CD1c-positive myeloid dendritic cell (primary cell): ENCODE data around the gene COLEC12.
A peak's percentile ranks its signal among the peaks of the same experiment; 100 is the strongest.

Experiments
- DNase-seq: peaks from one replicate; pipeline ENCODE4 v3.0.0-alpha.2; 2016; ENCODE audit errors: extremely low spot score

The COLEC12 gene

DNA sequence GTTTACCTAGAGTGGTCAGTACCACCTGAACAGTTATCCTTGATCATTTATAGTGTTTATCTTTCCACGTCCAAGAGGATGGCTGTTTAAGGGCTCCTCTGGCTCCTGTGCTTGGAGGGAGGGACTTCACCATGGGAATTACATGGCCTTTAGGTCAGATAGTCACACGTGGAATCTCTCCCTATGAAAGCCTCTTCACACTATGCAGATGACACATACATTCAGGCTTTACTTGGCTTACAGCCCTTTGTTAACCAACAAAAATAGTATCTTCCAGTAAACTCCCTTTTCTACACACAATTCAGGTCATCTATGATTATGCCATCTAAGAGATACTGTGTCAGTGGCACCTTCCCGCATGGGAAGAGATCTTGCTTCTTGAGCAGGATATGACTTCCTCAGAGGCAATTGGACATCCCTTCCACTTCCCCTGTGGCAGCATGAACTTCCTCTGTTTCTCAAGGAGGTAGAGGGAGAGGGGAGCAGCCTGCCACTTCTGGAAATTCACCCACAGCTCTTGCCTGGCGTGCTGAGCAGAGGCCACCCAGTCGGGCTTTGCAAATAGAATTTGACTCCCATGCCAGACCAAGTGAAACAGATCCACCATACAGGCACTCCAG is 53.5 kb downstream of the COLEC12 start:
- peak; percentile 77 for DNase-seq

- no peak for DNase-seq
Observed at GRCh38 chr18:445055-445454, 55.4 kb downstream of the COLEC12 start.

GRCh38 chr18:438571-438970 is 61.9 kb downstream of the COLEC12 start:
- no peak for DNase-seq

DNA sequence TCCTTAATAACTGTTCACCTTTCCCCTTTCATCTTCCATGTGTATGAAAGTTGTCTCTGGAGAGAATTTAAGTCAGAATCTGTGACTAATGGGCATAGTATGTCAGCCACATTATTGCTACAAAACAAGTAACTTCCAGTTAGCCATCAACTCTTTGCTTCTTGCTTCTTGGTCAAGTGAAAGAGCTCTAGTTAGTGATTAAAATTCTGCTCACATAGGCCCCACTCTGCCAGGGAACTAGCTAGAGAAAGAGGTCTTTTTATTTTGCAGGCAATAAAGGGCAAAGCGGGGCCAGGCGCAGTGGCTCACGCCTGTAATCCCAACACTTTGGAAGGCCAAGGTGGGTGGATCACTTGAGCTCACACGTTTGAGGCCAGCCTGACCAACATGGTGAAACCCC is 64.6 kb downstream of the COLEC12 start:
- no peak for DNase-seq

DNA sequence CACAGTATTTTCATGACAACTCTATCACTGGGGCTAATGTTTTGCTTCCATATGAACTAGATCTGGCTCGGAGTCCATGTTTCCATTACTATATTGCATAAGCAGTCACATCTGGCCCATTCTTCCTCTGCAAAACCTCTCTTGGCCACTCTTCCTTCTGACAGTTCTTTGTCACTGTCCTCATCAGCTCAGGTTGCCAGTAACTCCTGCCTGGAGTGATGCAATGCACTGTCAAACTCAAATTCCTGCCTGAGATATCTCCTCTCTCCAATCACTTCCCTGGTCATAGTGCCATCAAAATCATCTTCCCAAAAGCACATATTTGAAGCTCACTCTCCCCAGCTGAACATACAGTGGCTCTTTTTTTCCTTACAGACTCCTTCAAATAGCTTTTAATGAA is 66.1 kb downstream of the COLEC12 start:
- no peak for DNase-seq

DNA sequence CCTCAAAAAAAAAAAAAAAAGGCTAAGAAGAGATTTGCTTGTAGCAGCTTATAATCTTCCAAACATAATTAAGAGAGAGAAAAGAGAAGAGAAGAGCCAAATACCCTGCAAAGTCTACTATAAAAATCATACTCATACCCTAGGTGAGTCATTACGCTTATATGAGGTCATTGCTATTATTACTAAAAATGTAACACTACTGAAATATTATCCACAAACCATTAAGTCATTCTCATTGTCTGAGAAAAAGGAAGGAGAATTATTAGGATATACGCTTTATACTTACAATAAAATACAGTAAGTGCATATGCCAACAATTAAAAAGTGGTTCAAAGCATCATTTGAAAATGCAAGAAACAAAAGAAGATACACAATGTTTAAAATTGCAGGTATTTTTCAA is 66.5 kb downstream of the COLEC12 start:
- DNase-seq: peak; percentile 31

DNA sequence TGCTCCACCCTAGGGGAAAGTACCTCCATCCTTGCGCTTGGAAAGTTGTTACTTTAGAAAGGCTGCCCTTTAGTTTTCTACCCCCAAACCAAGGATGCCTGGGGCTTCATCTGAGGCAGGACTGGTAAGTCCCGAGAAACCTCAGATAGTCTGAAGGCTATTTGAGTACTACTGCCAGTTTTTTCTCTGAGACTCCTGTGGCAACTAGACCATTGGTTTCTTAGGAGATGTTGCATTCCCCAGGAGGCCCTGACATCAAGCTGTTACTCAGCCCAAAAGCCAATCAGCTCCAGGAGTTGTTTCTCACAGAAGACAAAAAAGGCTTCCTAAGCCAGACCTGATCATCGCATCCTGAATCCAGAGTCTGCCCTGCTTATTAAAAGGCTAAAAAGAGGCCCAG is 67.2 kb downstream of the COLEC12 start:
- DNase-seq: no peak

GRCh38 chr18:432791-433190 is 67.7 kb downstream of the COLEC12 start:
- no peak for DNase-seq

GRCh38 chr18:429030-429429 is 71.5 kb downstream of the COLEC12 start:
- no peak for DNase-seq

DNA sequence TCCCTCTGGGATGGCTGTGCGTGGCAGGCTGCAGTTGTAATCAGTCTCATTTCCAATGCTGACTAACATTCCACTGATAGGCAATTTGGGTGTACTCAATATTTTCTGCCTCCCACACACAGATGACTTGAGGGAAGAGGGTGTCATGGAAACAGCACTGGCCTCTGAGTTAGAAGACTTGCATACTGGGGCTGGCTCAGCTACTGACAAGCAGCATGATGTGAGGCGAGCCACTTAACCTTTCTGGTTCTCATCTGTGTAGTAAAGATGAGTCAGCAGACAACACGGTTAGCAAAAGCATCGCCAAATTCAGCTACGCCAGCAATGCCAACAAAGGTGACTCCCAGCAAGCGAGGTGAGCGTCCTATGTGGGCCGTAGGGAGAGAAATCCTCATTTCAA is 73.5 kb downstream of the COLEC12 start:
- DNase-seq: no peak

DNA sequence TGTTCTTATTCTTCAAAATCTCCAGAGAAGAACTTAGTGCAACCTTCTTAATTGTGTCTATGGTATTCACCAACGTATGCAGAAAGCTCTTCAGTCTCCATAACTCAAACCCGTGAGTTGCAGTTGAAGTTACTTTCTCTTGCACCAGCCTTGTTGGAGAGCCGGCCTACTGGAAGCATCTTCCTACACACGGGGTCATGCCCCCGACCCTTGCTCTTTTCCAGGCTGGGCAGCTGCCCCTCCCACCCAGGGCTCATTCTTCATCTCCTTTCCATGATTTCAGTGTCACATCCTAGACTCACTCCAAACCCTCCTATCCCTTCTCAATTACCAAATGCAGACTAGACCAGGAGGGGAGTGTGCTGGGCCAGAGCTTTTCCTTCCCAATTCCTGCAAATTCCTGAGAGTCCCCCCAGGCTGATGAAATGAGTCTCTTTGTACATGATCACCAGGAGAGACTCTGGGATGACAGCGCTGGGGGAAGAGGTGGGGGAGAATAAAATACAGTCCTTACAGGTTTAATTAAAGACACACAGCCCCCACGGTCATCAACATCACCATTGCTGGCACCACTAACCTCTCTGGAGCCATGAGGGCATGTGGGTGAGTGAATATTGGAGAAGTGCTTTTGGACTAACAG is 75.3 kb downstream of the COLEC12 start:
- DNase-seq: no peak

GRCh38 chr18:424668-425067 is 75.8 kb downstream of the COLEC12 start:
- DNase-seq: no peak

DNA sequence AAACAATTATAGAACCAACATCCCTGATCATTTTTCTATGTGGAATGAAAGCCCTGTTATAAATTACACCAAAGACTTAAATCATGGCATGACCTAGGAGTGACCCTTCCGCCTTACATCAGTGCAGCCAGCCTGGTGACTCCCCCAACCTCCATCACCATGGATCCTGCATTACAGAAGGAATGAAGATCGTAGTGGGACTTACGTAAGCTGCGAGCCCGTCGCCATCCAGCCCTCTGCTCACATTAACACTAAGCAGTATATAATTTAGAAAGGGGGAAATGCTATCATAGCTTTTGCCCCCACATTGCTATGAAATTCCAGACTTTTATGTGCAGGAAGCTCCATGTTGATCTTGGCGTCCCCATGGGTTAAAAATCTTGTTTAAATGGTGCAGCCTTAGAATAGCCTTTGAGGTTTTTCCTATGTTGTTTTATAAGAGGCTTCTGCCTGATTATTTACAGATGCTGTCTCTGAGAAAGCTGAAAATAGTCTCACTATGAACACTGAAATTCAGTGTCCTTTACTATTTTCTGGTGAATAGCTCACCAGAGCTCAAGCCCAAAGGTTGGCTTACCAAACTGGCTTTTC is 76.3 kb downstream of the COLEC12 start:
- DNase-seq: no peak

DNA sequence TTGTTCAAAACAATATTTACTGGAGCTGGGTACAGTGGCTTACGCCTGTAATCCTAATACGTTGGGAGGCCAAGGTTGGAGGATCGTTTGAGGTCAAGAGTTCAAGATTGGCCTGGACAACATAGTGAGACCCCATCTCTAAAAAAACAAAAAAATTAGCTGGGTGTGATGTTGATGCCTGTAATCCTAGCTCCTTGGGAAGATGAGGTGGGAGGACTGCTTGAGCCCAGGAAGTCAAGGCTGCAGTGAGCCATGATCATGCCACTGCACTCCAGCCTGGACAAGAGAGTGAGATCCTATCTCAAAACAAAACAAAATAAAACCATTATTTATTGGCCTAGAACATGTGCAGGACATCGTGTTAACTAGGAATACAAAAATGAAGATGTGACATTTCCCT is 77.5 kb downstream of the COLEC12 start:
- no peak for DNase-seq

GRCh38 chr18:421247-422155 is 79.0 kb downstream of the COLEC12 start:
- no peak for DNase-seq

DNA sequence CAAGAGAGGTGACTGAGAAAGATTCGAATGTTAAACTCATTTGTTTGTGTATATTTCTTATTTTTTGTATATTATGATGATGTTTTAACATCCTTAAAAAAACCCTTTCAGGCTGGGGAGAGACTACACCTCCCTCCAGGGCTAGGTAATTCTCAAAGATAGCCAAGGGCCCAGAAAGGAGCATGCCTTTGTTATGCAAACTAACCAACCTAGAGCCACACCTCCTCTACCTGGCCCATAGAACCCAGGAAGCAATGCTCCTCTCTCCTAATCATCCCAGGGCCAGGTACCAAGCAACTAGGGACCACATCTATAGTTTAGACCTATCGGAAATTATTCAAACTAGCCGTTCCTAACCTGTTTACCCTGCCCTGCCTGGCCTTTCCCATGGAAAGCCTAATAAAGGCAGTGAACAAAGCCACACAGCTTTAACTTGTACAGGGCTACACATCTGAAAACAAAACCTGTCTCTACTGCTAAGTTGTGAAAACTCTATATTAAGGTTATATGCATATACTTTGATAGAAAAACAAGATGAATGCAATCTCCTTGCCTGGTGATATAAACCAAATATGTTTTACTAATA is 79.7 kb downstream of the COLEC12 start:
- no peak for DNase-seq

- no peak for DNase-seq
Observed at GRCh38 chr18:419541-420175, 80.8 kb downstream of the COLEC12 start.

- no peak for DNase-seq
Observed at GRCh38 chr18:417495-417894, 83.0 kb downstream of the COLEC12 start.

GRCh38 chr18:416930-417329 is 83.6 kb downstream of the COLEC12 start:
- no peak for DNase-seq

DNA sequence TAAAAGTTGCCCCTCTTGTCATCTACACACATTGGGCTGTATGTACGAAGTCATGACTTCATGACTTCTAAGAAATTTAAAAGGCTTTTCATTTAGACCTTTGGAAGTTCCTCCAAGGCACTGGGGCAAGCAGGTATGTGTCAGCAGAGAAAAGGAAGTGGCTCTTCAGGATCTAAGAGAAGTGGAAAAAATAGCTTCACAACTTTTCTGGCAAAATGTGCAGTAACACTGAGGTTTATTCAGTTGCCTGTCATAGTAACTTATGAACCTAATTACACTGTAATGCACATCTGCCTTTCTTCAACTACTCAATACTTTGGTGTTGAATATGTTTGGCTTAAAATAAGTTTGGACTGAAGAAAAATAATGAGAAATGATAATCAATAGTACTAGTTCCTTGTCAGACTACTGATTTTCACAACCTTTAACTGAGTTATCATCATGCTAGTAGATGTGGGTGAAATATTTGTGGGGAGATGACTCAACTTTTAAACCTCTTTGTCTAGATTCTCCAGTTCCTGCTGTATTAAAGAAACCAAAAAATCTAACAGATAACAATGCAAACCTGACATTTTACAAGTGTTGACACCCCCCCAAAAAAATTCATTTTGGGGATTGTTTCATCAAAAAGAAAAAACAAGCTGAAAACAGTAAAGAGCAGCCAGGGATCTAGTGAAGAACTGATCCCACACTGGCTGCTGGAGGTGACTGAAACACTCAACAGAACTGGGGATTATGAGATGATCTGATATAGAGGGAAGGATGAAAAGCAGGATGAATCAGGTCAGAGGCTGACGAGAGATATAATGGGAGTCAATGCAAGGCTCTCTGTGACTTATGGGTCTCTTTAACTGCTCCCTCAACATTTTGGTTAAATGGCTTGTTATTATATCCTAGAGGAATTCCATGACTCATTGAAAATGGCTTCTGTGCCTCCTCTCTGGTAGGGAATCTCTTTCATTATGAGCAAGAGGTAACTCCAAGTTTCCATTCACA is 84.6 kb downstream of the COLEC12 start:
- peak; percentile 43 for DNase-seq
